ENCODE data around the gene GOLM1.

Gene GOLM1

GRCh38 chr9:86020731-86021130 is 78.6 kb downstream of the GOLM1 start:
- no peak for TF ChIP-seq CTCF (IDR thresholded peaks at IDR 0.05)

- no peak for TF ChIP-seq CTCF (IDR thresholded peaks at IDR 0.05)
These were observed 90.2 kb downstream of the GOLM1 start for GRCh38 chr9:86009133-86009532.

- no peak for TF ChIP-seq CTCF (IDR thresholded peaks at IDR 0.05)
These were observed 94.0 kb downstream of the GOLM1 start for GRCh38 chr9:86005253-86005775.

GRCh38 chr9:85995599-85995998 is 103.8 kb downstream of the GOLM1 start:
- no peak for TF ChIP-seq CTCF (IDR thresholded peaks at IDR 0.05)

- TF ChIP-seq CTCF (IDR thresholded peaks at IDR 0.05), result no peak
These were observed 104.3 kb downstream of the GOLM1 start for GRCh38 chr9:85995097-85995496.

GRCh38 chr9:85994191-85994590 is 105.2 kb downstream of the GOLM1 start:
- no peak for TF ChIP-seq CTCF (IDR thresholded peaks at IDR 0.05)

GRCh38 chr9:85987236-85987635 is 112.1 kb downstream of the GOLM1 start:
- no peak for TF ChIP-seq CTCF (IDR thresholded peaks at IDR 0.05)

GRCh38 chr9:85984457-85984856 is 114.9 kb downstream of the GOLM1 start:
- TF ChIP-seq CTCF (IDR thresholded peaks at IDR 0.05), result no peak
